ENCODE results near the gene HSPA14.

Gene HSPA14

GRCh38 chr10:14911801-14912200 lies 73.7 kb downstream of the HSPA14 start:
- DNase-seq (ENCODE audit: low spot score) = no peak
- no peak for TF ChIP-seq CTCF (IDR thresholded peaks at IDR 0.05; ENCODE audit: extremely low read depth, missing control alignments)

GRCh38 chr10:14916600-14916999 lies 78.5 kb downstream of the HSPA14 start:
- TF ChIP-seq CTCF (IDR thresholded peaks at IDR 0.05; ENCODE audit: extremely low read depth, missing control alignments) = no peak
- DNase-seq (ENCODE audit: low spot score) = no peak

GRCh38 chr10:14917827-14918226 lies 79.7 kb downstream of the HSPA14 start:
- TF ChIP-seq CTCF (IDR thresholded peaks at IDR 0.05; ENCODE audit: extremely low read depth, missing control alignments) = no peak
- DNase-seq (ENCODE audit: low spot score) = no peak

- TF ChIP-seq CTCF (IDR thresholded peaks at IDR 0.05; ENCODE audit: extremely low read depth, missing control alignments) = no peak
- DNase-seq (ENCODE audit: low spot score) = no peak
Observed at GRCh38 chr10:14918964-14919363, 80.9 kb downstream of the HSPA14 start.
